Neural progenitor cell (in vitro differentiated cells): ENCODE results near the gene MRPS10. TPM values are rescaled to one million over a fixed set of nuclear protein-coding genes. Genes with fewer than 3 reads are reported as not detected.
A peak's percentile ranks its signal among the peaks of the same experiment; 100 is the strongest.

Experiments
- DNase-seq: peaks from one replicate; pipeline ENCODE4 v3.0.0-alpha.2; 2016; ENCODE audit warnings: low spot score
- H2AFZ ChIP-seq: fragments of 200-600 bp; sonication (generic); replicated peaks from 2 replicates; pipeline ENCODE4 v1.6.1; 2016; ENCODE audit warnings: antibody characterized with exemption
- H3F3A ChIP-seq: fragments of 200-600 bp; sonication (generic); 2 replicates; pipeline ENCODE4 v1.6.1; 2016; ENCODE audit warnings: antibody characterized with exemption, low read depth
- H3K27ac ChIP-seq: fragments of 200-600 bp; sonication (generic); 2 replicates; pipeline ENCODE4 v1.5.1; 2016; ENCODE audit warnings: mild to moderate bottlenecking
- H3K27me3 ChIP-seq: fragments of 200-600 bp; sonication (generic); 2 replicates; pipeline ENCODE4 v1.6.1; 2016; ENCODE audit warnings: mild to moderate bottlenecking, moderate library complexity
- H3K36me3 ChIP-seq: fragments of 200-600 bp; sonication (generic); 2 replicates; pipeline ENCODE4 v1.5.1; 2016
- H3K4me1 ChIP-seq: fragments of 200-600 bp; sonication (generic); 2 replicates; pipeline ENCODE4 v1.6.1; 2016; ENCODE audit warnings: mixed run types
- H3K4me2 ChIP-seq: fragments of 200-600 bp; sonication (generic); 2 replicates; pipeline ENCODE4 v1.6.1; 2016
- H3K4me3 ChIP-seq: fragments of 200-600 bp; sonication (generic); 2 replicates; pipeline ENCODE4 v1.5.1; 2016
- H3K79me2 ChIP-seq: fragments of 200-600 bp; sonication (generic); 2 replicates; pipeline ENCODE4 v1.6.1; 2016; ENCODE audit warnings: low read depth
- H3K9ac ChIP-seq: fragments of 200-600 bp; sonication (generic); 2 replicates; pipeline ENCODE4 v1.6.1; 2016
- H3K9me3 ChIP-seq: fragments of 200-600 bp; sonication (generic); 2 replicates; pipeline ENCODE4 v1.5.1; 2016; ENCODE audit warnings: low read depth
- H4K20me1 ChIP-seq: fragments of 200-600 bp; sonication (generic); 2 replicates; pipeline ENCODE4 v1.6.1; 2016; ENCODE audit warnings: low read depth
- H3K27ac Mint-ChIP-seq: 3 replicates; pipeline ENCODE4 v1.8.0; 2021; ENCODE audit warnings: mixed read lengths
- H3K27me3 Mint-ChIP-seq: 2 replicates; pipeline ENCODE4 v1.8.0; 2022; ENCODE audit warnings: low read depth, mild to moderate bottlenecking, inconsistent platforms, moderate library complexity, mixed read lengths; ENCODE audit not compliant: insufficient read depth
- H3K36me3 Mint-ChIP-seq: 3 replicates; pipeline ENCODE4 v1.8.0; 2021; ENCODE audit warnings: mixed read lengths
- H3K4me1 Mint-ChIP-seq: 3 replicates; pipeline ENCODE4 v1.8.0; 2021; ENCODE audit warnings: mixed read lengths
- H3K4me3 Mint-ChIP-seq: 3 replicates; pipeline ENCODE4 v1.8.0; 2021; ENCODE audit warnings: mild to moderate bottlenecking, moderate library complexity, mixed read lengths
- H3K9me3 Mint-ChIP-seq: 3 replicates; pipeline ENCODE4 v1.8.0; 2020; ENCODE audit warnings: mixed read lengths
- EZH2 ChIP-seq: fragments of 200-600 bp; sonication (generic); IDR thresholded peaks from 2 replicates; pipeline ENCODE4 v1.6.1; 2017; ENCODE audit warnings: antibody characterized with exemption, mild to moderate bottlenecking, moderate library complexity
- EZH2phosphoT487 ChIP-seq: fragments of 200-600 bp; sonication (generic); IDR thresholded peaks from 2 replicates; pipeline ENCODE4 v1.6.1; 2017; ENCODE audit warnings: antibody characterized with exemption
- total RNA-seq: library from RNA; depleted of rRNA; stranded (reverse); fragments of >200 nt; gene quantifications from 2 replicates; pipeline ENCODE4 v1.2.3, GENCODE V29; 2015; ENCODE audit warnings: low replicate concordance
- TF ChIP-seq, protein P1 (sequence below): fragments of 200-600 bp; sonication (generic); IDR thresholded peaks from 2 replicates; pipeline ENCODE4 v1.5.1; 2017; ENCODE audit warnings: antibody characterized with exemption, mild to moderate bottlenecking

MRPS10 gene
- total RNA-seq, 1 donor from 2014 or later: 68.0 TPM

DNA sequence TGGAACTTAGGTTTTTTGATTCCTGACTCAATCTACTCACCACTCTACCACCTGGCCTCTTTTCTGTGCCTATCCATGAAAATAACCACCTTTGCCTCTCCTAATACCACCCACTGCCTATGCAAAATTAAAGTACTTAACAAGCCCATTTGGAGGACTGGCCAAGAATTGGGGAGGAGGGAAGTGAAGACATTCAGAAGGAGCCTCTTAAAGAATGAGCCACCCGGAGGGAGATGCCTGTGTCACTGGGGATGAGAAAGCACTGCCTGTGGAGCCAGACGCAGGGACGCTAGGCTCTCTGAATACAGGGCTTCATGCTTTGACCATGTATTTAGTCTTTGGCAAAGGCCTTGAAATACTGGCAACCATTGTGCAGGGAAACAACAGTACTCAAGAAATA, 40.0 kb upstream of the MRPS10 start:
- H3K4me2 ChIP-seq: peak overlapping the region; percentile 40
- no peak overlapping the region for H3K4me3 ChIP-seq
- peak; percentile 30 for DNase-seq

DNA sequence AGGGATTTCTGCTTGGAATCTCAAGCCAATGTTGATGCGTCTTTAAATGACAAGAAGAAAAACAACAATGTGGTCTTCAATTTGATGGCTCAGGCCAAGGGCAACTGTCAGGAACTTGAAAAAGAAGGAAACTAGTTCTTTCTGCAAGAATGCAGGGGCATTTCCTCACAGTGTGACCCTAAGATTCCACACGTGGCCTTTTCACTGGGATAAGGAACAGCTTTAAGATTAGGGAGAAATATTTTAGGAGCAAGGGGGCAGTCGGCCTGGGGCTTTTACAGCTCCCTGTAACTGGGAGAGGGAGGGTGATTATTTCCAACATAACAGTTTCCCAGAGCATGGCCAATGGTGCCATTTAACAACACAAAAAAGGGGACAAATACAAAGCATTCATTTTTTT, 39.4 kb upstream of the MRPS10 start:
- H4K20me1 ChIP-seq: peaks cover 13% of the 10 kb centered on the region
- H3F3A ChIP-seq: peaks cover 16% of the 10 kb centered on the region
- no peak overlapping the region for H3K27ac ChIP-seq
- H3K4me1 ChIP-seq: peaks cover 13% of the 10 kb centered on the region
- H3K9me3 Mint-ChIP-seq: no peaks in the 10 kb centered on the region
- H3K4me3 Mint-ChIP-seq: no peak overlapping the region
- TF ChIP-seq, protein P1, sequence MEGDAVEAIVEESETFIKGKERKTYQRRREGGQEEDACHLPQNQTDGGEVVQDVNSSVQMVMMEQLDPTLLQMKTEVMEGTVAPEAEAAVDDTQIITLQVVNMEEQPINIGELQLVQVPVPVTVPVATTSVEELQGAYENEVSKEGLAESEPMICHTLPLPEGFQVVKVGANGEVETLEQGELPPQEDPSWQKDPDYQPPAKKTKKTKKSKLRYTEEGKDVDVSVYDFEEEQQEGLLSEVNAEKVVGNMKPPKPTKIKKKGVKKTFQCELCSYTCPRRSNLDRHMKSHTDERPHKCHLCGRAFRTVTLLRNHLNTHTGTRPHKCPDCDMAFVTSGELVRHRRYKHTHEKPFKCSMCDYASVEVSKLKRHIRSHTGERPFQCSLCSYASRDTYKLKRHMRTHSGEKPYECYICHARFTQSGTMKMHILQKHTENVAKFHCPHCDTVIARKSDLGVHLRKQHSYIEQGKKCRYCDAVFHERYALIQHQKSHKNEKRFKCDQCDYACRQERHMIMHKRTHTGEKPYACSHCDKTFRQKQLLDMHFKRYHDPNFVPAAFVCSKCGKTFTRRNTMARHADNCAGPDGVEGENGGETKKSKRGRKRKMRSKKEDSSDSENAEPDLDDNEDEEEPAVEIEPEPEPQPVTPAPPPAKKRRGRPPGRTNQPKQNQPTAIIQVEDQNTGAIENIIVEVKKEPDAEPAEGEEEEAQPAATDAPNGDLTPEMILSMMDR: no peak
- TF ChIP-seq EZH2: no peak
- TF ChIP-seq EZH2phosphoT487: no peak
- peaks cover 36% of the 10 kb centered on the region for H3K36me3 Mint-ChIP-seq
- DNase-seq: no peak
- no peak overlapping the region for H2AFZ ChIP-seq
- H3K27ac Mint-ChIP-seq: no peak overlapping the region
- H3K27me3 Mint-ChIP-seq: peaks cover 5% of the 10 kb centered on the region
- no peaks in the 10 kb centered on the region for H3K79me2 ChIP-seq
- no peak overlapping the region for H3K4me3 ChIP-seq
- no peak overlapping the region for H3K9ac ChIP-seq
- no peaks in the 10 kb centered on the region for H3K9me3 ChIP-seq
- no peaks in the 10 kb centered on the region for H3K27me3 ChIP-seq
- peaks cover 16% of the 10 kb centered on the region for H3K4me1 Mint-ChIP-seq
- H3K4me2 ChIP-seq: no peak overlapping the region
- H3K36me3 ChIP-seq: no peaks in the 10 kb centered on the region

More for the DNA sequence above, 40.0 kb upstream of the MRPS10 start:
- Histone ChIP-seq H3F3A (peaks cover 16% of the 10 kb centered on the region), H2AFZ (no peak overlapping the region), H3K36me3 (no peaks in the 10 kb centered on the region), H3K4me1 (peaks cover 11% of the 10 kb centered on the region), H3K9me3 (no peaks in the 10 kb centered on the region), H4K20me1 (peaks cover 13% of the 10 kb centered on the region), H3K27me3 (no peaks in the 10 kb centered on the region), H3K27ac (no peak overlapping the region), H3K9ac (no peak overlapping the region), H3K79me2 (no peaks in the 10 kb centered on the region)
- peaks cover 15% of the 10 kb centered on the region for H3K4me1 Mint-ChIP-seq
- H3K36me3 Mint-ChIP-seq: peaks cover 31% of the 10 kb centered on the region
- peaks cover 6% of the 10 kb centered on the region for H3K27me3 Mint-ChIP-seq
- no peak for TF ChIP-seq EZH2phosphoT487
- TF ChIP-seq EZH2: no peak
- TF ChIP-seq, protein P1: no peak
- H3K27ac Mint-ChIP-seq: peak overlapping the region; percentile 65
- no peaks in the 10 kb centered on the region for H3K9me3 Mint-ChIP-seq
- no peak overlapping the region for H3K4me3 Mint-ChIP-seq

DNA sequence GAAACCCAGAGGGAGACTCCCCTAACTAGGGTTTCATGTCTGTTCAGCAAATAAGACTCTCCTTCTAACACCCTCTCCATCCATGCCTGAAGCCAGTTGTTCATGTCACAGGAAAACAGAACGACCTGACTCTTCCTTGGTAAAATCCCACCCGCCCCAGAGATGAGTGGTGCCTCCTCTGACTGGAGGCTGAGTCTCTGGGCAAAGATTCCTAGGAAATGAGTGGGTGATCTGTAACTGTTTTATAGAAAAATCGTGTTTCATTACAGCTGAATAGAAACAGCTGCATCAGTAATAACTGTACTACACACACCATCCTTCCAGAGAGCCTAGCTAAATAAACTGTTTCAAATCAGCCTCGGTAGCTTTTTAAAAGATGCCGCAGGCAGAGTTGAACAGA, 37.4 kb upstream of the MRPS10 start:
- Histone ChIP-seq H3K27ac (no peak overlapping the region), H3K79me2 (no peaks in the 10 kb centered on the region), H3K4me2 (no peak overlapping the region), H3K4me1 (peaks cover 31% of the 10 kb centered on the region), H3K27me3 (no peaks in the 10 kb centered on the region), H3F3A (peaks cover 32% of the 10 kb centered on the region), H3K4me3 (no peak overlapping the region), H3K36me3 (no peaks in the 10 kb centered on the region), H3K9me3 (no peaks in the 10 kb centered on the region), H4K20me1 (peaks cover 18% of the 10 kb centered on the region), H2AFZ (no peak overlapping the region), H3K9ac (no peak overlapping the region)
- H3K9me3 Mint-ChIP-seq: no peaks in the 10 kb centered on the region
- H3K4me3 Mint-ChIP-seq: no peak overlapping the region
- peaks cover 43% of the 10 kb centered on the region for H3K36me3 Mint-ChIP-seq
- H3K27ac Mint-ChIP-seq: no peak overlapping the region
- TF ChIP-seq, protein P1: no peak
- no peak for TF ChIP-seq EZH2
- TF ChIP-seq EZH2phosphoT487: no peak
- no peak for DNase-seq
- H3K4me1 Mint-ChIP-seq: peaks cover 31% of the 10 kb centered on the region
- H3K27me3 Mint-ChIP-seq: peaks cover 2% of the 10 kb centered on the region
